Measurements from ENCODE around the gene SETD1A. TPM values are rescaled to one million over a fixed set of nuclear protein-coding genes. Genes with fewer than 3 reads are reported as not detected.
A peak's percentile ranks its signal among the peaks of the same experiment; 100 is the strongest.

SETD1A gene
- total and polyA plus RNA-seq, 9 of the 15 experiments (the other 6 are each of a cell fraction or from before 2014, with no cell fraction given), result 0.08 to 36.0 (median 4.2) TPM

- TF ChIP-seq ZMIZ1 (IDR thresholded peaks at IDR 0.05; ENCODE audit: low read depth in 2 of 2, low read length in 2 of 2) (no peak), ZC3H4 (CRISPR knock-in tag; IDR thresholded peaks at IDR 0.05; ENCODE audit: borderline replicate concordance) (no peak), SPI1 (IDR thresholded peaks at IDR 0.05; ENCODE audit: borderline replicate concordance, low read depth, low read length) (peak; percentile 40; the same call in 1 of the 2 replicates), OTX1 (CRISPR knock-in tag; IDR thresholded peaks at IDR 0.05) (no peak), ESRRB (CRISPR knock-in tag; IDR thresholded peaks at IDR 0.05; ENCODE audit: borderline replicate concordance) (no peak), ZNF398 (CRISPR knock-in tag; IDR thresholded peaks at IDR 0.05) (no peak), JUND (IDR thresholded peaks at IDR 0.05; ENCODE audit: borderline replicate concordance, low read depth, low read length) (peak; percentile 66; the same call in 1 of the 2 replicates), JUND (tag; IDR thresholded peaks at IDR 0.05; ENCODE audit: borderline replicate concordance, low read depth, low read length) (peak; percentile 68; the same call in 2 of the 3 replicates), CTCF (IDR thresholded peaks at IDR 0.05 in 2 of 3, conservative IDR thresholded peaks at IDR 0.05 in 1 of 3; ENCODE audit: insufficient read depth in 2 of 3, low read depth in 1 of 3, low read length in 3 of 3) (peak; percentile 82 to 95 (median 85)), ZC3H8 (IDR thresholded peaks at IDR 0.05) (no peak), ILK (tag; IDR thresholded peaks at IDR 0.05; ENCODE audit: borderline replicate concordance, low read depth) (no peak)
Observed at GRCh38 chr16:30934827-30935557, 22.6 kb upstream of the SETD1A start (continued).
